Measurements from ENCODE around the gene CCL3.

The CCL3 gene

DNA sequence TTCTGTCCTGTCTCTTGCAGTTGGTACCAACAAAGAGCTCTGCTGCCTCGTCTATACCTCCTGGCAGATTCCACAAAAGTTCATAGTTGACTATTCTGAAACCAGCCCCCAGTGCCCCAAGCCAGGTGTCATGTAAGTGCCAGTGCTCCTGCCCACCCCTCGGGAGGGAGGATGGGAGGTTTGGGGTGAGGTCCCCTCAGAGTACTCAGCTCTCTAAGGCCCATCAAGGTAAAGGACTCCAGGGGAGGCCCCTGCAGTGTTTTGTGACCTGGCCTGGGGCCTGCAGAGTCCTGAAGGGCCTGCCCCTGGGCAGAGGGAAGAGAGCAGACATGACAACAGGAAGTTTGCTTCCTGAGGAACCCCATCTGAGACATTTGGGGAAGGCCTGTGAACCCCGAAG is 19.5 kb downstream of the CCL3 start:
- Histone ChIP-seq H3K27me3 (ENCODE audit: control insufficient read depth, low read length) (peaks cover 21% of the 10 kb centered on the region), H3K4me3 (ENCODE audit: low read length) (no peak overlapping the region), H3K27ac (ENCODE audit: low read depth, low read length) (no peak overlapping the region), H3K4me2 (ENCODE audit: low read length) (no peak overlapping the region), H4K20me1 (ENCODE audit: control insufficient read depth, insufficient read depth, low read depth, low read length) (no peaks in the 10 kb centered on the region), H3K9me3 (ENCODE audit: control insufficient read depth, insufficient read depth, low read length) (no peaks in the 10 kb centered on the region), H3F3A (ENCODE audit: control insufficient read depth, insufficient read depth) (no peaks in the 10 kb centered on the region), H3K9me2 (replicated peaks; ENCODE audit: control insufficient read depth, low read length) (no peaks in the 10 kb centered on the region), H3K36me3 (ENCODE audit: control insufficient read depth, low read length) (no peaks in the 10 kb centered on the region), H3K4me1 (ENCODE audit: control insufficient read depth, low read length) (no peaks in the 10 kb centered on the region), H3K79me2 (ENCODE audit: control insufficient read depth, low read length) (no peaks in the 10 kb centered on the region)
- no peak for TF ChIP-seq EZH2phosphoT487 (IDR thresholded peaks at IDR 0.05; ENCODE audit: borderline replicate concordance, low read length)
- TF ChIP-seq, protein P1, sequence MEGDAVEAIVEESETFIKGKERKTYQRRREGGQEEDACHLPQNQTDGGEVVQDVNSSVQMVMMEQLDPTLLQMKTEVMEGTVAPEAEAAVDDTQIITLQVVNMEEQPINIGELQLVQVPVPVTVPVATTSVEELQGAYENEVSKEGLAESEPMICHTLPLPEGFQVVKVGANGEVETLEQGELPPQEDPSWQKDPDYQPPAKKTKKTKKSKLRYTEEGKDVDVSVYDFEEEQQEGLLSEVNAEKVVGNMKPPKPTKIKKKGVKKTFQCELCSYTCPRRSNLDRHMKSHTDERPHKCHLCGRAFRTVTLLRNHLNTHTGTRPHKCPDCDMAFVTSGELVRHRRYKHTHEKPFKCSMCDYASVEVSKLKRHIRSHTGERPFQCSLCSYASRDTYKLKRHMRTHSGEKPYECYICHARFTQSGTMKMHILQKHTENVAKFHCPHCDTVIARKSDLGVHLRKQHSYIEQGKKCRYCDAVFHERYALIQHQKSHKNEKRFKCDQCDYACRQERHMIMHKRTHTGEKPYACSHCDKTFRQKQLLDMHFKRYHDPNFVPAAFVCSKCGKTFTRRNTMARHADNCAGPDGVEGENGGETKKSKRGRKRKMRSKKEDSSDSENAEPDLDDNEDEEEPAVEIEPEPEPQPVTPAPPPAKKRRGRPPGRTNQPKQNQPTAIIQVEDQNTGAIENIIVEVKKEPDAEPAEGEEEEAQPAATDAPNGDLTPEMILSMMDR (IDR thresholded peaks at IDR 0.05; ENCODE audit: low read depth, low read length, poor library complexity, severe bottlenecking): no peak

DNA sequence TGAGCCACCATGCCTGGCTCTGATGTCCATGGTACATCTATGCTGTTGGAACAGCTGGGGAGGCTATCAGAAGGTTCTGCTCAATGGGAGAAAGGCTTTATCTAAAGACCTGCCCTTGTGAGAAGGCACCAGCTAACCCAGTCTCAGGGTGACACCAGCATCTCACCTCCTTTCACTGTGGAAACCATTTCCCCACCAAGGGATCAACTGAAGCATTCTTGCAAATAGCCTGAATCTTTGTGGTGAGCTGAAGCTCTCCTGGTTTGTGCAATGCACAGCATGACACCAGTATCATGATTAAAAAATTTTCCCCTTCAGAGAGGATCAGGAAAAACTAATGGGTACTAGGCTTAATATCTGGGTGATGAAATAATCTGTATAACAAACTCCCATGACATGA is 20.8 kb downstream of the CCL3 start:
- Histone ChIP-seq H3K9me2 (replicated peaks; ENCODE audit: control insufficient read depth, low read length) (no peaks in the 10 kb centered on the region), H3F3A (ENCODE audit: control insufficient read depth, insufficient read depth) (no peaks in the 10 kb centered on the region), H3K27ac (ENCODE audit: low read depth, low read length) (no peak overlapping the region), H3K79me2 (ENCODE audit: control insufficient read depth, low read length) (no peaks in the 10 kb centered on the region), H3K27me3 (ENCODE audit: control insufficient read depth, low read length) (peaks cover 24% of the 10 kb centered on the region), H3K9me3 (ENCODE audit: control insufficient read depth, insufficient read depth, low read length) (no peaks in the 10 kb centered on the region), H3K4me1 (ENCODE audit: control insufficient read depth, low read length) (no peaks in the 10 kb centered on the region), H4K20me1 (ENCODE audit: control insufficient read depth, insufficient read depth, low read depth, low read length) (no peaks in the 10 kb centered on the region), H3K36me3 (ENCODE audit: control insufficient read depth, low read length) (no peaks in the 10 kb centered on the region), H3K4me2 (ENCODE audit: low read length) (no peak overlapping the region), H3K4me3 (ENCODE audit: low read length) (no peak overlapping the region)
- no peak for TF ChIP-seq EZH2phosphoT487 (IDR thresholded peaks at IDR 0.05; ENCODE audit: borderline replicate concordance, low read length)
- TF ChIP-seq, protein P1 (IDR thresholded peaks at IDR 0.05; ENCODE audit: low read depth, low read length, poor library complexity, severe bottlenecking): no peak

DNA sequence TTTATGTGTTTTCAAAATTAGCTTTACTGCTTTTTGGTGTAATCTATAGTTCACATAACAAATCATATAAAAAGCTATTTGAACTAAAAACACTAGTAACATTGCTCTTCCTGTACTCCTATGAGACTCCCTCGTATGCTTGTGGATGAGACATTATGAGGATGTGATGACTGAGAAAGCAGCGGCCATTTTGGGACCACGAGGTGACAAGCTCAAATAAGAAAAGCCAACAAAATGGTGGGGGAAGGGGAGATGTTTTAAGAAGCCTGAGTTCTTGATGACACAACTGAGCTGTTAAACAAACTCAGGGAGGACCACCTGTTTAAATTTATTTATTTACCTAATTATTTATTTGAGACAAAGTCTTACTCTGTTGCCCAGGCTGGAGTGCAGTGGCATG is 21.4 kb downstream of the CCL3 start:
- Histone ChIP-seq H3K4me3 (ENCODE audit: low read length) (no peak overlapping the region), H3K4me1 (ENCODE audit: control insufficient read depth, low read length) (no peaks in the 10 kb centered on the region), H3K36me3 (ENCODE audit: control insufficient read depth, low read length) (no peaks in the 10 kb centered on the region), H3K9me3 (ENCODE audit: control insufficient read depth, insufficient read depth, low read length) (no peaks in the 10 kb centered on the region), H3K9me2 (replicated peaks; ENCODE audit: control insufficient read depth, low read length) (no peaks in the 10 kb centered on the region), H4K20me1 (ENCODE audit: control insufficient read depth, insufficient read depth, low read depth, low read length) (no peaks in the 10 kb centered on the region), H3K4me2 (ENCODE audit: low read length) (no peak overlapping the region), H3K27me3 (ENCODE audit: control insufficient read depth, low read length) (peaks cover 19% of the 10 kb centered on the region), H3K79me2 (ENCODE audit: control insufficient read depth, low read length) (no peaks in the 10 kb centered on the region), H3K27ac (ENCODE audit: low read depth, low read length) (no peak overlapping the region), H3F3A (ENCODE audit: control insufficient read depth, insufficient read depth) (no peaks in the 10 kb centered on the region)
- TF ChIP-seq EZH2phosphoT487 (IDR thresholded peaks at IDR 0.05; ENCODE audit: borderline replicate concordance, low read length): no peak
- TF ChIP-seq, protein P1 (IDR thresholded peaks at IDR 0.05; ENCODE audit: low read depth, low read length, poor library complexity, severe bottlenecking): no peak

Data from DOHH2 (cell line).